ENCODE results near the gene FZR1.

- TF ChIP-seq CTCF (IDR thresholded peaks at IDR 0.05) (no peak), POLR2A (IDR thresholded peaks at IDR 0.05) (no peak)
Observed at GRCh38 chr19:3477951-3478350, 28.2 kb upstream of the FZR1 start.
